Measurements from ENCODE around the gene AIDA. TPM values are rescaled to one million over a fixed set of nuclear protein-coding genes. Genes with fewer than 3 reads are reported as not detected.

The AIDA gene
- total RNA-seq, 2 donors from 2014 or later: 129 to 136 TPM

- peak; percentile 83 for DNase-seq
- Histone ChIP-seq H3K4me3 (ENCODE audit: low read length) (peak overlapping the region; percentile 100), H3K9ac (ENCODE audit: extremely low read depth, low read length, poor library complexity, severe bottlenecking) (peak overlapping the region; percentile 76), H3K27ac (ENCODE audit: low read depth, low read length) (peak overlapping the region; percentile 40), H3K27me3 (ENCODE audit: control insufficient read depth, insufficient read depth, low read length, poor library complexity, severe bottlenecking) (no peaks in the 10 kb centered on the region), H3K36me3 (ENCODE audit: control insufficient read depth, insufficient read depth, low read length) (peaks cover 24% of the 10 kb centered on the region), H3K4me1 (ENCODE audit: control insufficient read depth, insufficient read depth, low read length) (no peaks in the 10 kb centered on the region), H3K9me3 (ENCODE audit: control insufficient read depth, low read length) (peaks cover 8% of the 10 kb centered on the region)
- WGBS, 2 experiments (ENCODE audit: insufficient coverage in 1 of 2, insufficient read length in 1 of 2): 0 to 1% methylated on average over 23 to 40 of the region's 42 CpGs
- peaks cover 34% of the 10 kb centered on the region for H3K36me3 Mint-ChIP-seq (ENCODE audit: low read depth)
- no peak for TF ChIP-seq CTCF (conservative IDR thresholded peaks at IDR 0.05)
- no peaks in the 10 kb centered on the region for H3K27me3 Mint-ChIP-seq (ENCODE audit: insufficient read depth)
- H3K9me3 Mint-ChIP-seq: no peaks in the 10 kb centered on the region
- peaks cover 15% of the 10 kb centered on the region for H3K4me1 Mint-ChIP-seq
- H3K4me3 Mint-ChIP-seq: peak overlapping the region; percentile 91
- H3K27ac Mint-ChIP-seq: peak overlapping the region; percentile 92
Observed at GRCh38 chr1:222711319-222712252, 705 bp downstream of the AIDA start.

DNA sequence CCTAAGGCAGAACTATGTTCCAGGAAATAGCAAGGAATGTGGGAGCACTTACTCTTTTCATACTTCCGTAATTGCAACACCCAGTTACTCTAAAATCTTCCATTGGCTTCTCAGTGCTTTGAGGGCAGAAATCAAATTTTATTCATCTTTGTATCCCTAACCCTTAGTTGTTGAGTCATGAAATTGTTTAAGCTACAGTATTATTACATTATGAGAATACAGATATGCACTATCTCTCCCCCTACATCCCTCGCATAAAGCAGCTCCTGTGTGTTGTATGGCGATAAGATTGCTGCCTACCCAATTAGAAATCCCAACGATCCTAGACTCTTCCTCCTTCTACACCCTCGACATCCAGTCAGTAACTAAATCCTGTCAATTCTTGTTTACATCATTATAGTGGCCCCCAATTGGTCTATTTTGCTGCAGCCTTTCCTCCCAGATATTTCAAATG, 2.6 kb downstream of the AIDA start:
- H3K36me3 Mint-ChIP-seq (ENCODE audit: low read depth): peaks cover 44% of the 10 kb centered on the region
- no peaks in the 10 kb centered on the region for H3K27me3 Mint-ChIP-seq (ENCODE audit: insufficient read depth)
- DNase-seq: no peak
- Histone ChIP-seq H3K9me3 (ENCODE audit: control insufficient read depth, low read length) (peaks cover 27% of the 10 kb centered on the region), H3K27ac (ENCODE audit: low read depth, low read length) (no peak overlapping the region), H3K9ac (ENCODE audit: extremely low read depth, low read length, poor library complexity, severe bottlenecking) (no peak overlapping the region), H3K27me3 (ENCODE audit: control insufficient read depth, insufficient read depth, low read length, poor library complexity, severe bottlenecking) (no peaks in the 10 kb centered on the region), H3K4me1 (ENCODE audit: control insufficient read depth, insufficient read depth, low read length) (no peaks in the 10 kb centered on the region), H3K36me3 (ENCODE audit: control insufficient read depth, insufficient read depth, low read length) (peaks cover 28% of the 10 kb centered on the region), H3K4me3 (ENCODE audit: low read length) (peak overlapping the region; percentile 100)
- peaks cover 14% of the 10 kb centered on the region for H3K9me3 Mint-ChIP-seq
- 94 to 96% methylated on average over 5 of the region's 5 CpGs for WGBS, 2 experiments (ENCODE audit: insufficient coverage in 1 of 2, insufficient read length in 1 of 2)
- no peak for TF ChIP-seq CTCF (conservative IDR thresholded peaks at IDR 0.05)
- H3K4me1 Mint-ChIP-seq: peaks cover 15% of the 10 kb centered on the region
- peak overlapping the region; percentile 1 for H3K27ac Mint-ChIP-seq
- peak overlapping the region; percentile 91 for H3K4me3 Mint-ChIP-seq

GRCh38 chr1:222706815-222707214, 5.5 kb downstream of the AIDA start:
- peaks cover 36% of the 10 kb centered on the region for H3K36me3 ChIP-seq (ENCODE audit: control insufficient read depth, insufficient read depth, low read length)
- Mint-ChIP-seq H3K9me3 (peaks cover 24% of the 10 kb centered on the region), H3K4me3 (no peak overlapping the region), H3K27ac (no peak overlapping the region), H3K36me3 (ENCODE audit: low read depth) (peaks cover 60% of the 10 kb centered on the region), H3K4me1 (peaks cover 30% of the 10 kb centered on the region), H3K27me3 (ENCODE audit: insufficient read depth) (no peaks in the 10 kb centered on the region)
- H3K9me3 ChIP-seq (ENCODE audit: control insufficient read depth, low read length): peaks cover 37% of the 10 kb centered on the region
- no peak overlapping the region for H3K27ac ChIP-seq (ENCODE audit: low read depth, low read length)
- 66 to 100% methylated on average over 1 to 3 of the region's 4 CpGs for WGBS, 2 experiments (ENCODE audit: insufficient coverage in 1 of 2, insufficient read length in 1 of 2)
- no peak overlapping the region for H3K4me3 ChIP-seq (ENCODE audit: low read length)
- no peak overlapping the region for H3K9ac ChIP-seq (ENCODE audit: extremely low read depth, low read length, poor library complexity, severe bottlenecking)
- H3K27me3 ChIP-seq (ENCODE audit: control insufficient read depth, insufficient read depth, low read length, poor library complexity, severe bottlenecking): no peaks in the 10 kb centered on the region
- DNase-seq: no peak
- TF ChIP-seq CTCF (conservative IDR thresholded peaks at IDR 0.05): peak; percentile 47
- H3K4me1 ChIP-seq (ENCODE audit: control insufficient read depth, insufficient read depth, low read length): peaks cover 6% of the 10 kb centered on the region

Data from endodermal cell (in vitro differentiated cells).